ENCODE measurements around the gene PLPPR3.
"Not testable (repeated sequence)": the region's sequence is repeated elsewhere in the genome, so short reads cannot be mapped to it uniquely, and the experiment has no call there.

The PLPPR3 gene

GRCh38 chr19:853614-854220, 32.0 kb upstream of the PLPPR3 start:
- DNase-seq (ENCODE audit: low read depth): not testable (repeated sequence)

GRCh38 chr19:853014-853585, 31.3 kb upstream of the PLPPR3 start:
- no peak for DNase-seq (ENCODE audit: low read depth)

GRCh38 chr19:852136-853013, 30.6 kb upstream of the PLPPR3 start, which contains the start of gene ELANE:
Gene ELANE (plus strand): TSS chr19:852303. CDS start chr19:852329, 26 bp downstream.
- DNase-seq (ENCODE audit: low read depth): no peak

GRCh38 chr19:850979-851335, 29.2 kb upstream of the PLPPR3 start:
- DNase-seq (ENCODE audit: low read depth): no peak

GRCh38 chr19:850221-850978, 28.6 kb upstream of the PLPPR3 start:
- DNase-seq (ENCODE audit: low read depth): no peak

GRCh38 chr19:849195-849594, 27.4 kb upstream of the PLPPR3 start:
- DNase-seq (ENCODE audit: low read depth): not testable (repeated sequence)

- DNase-seq (ENCODE audit: low read depth): no peak
Observed at GRCh38 chr19:848386-848921, 26.7 kb upstream of the PLPPR3 start.

GRCh38 chr19:845707-846521, 24.2 kb upstream of the PLPPR3 start:
- DNase-seq (ENCODE audit: low read depth): no peak

- no peak for DNase-seq (ENCODE audit: low read depth)
Observed at GRCh38 chr19:844546-844971, 22.8 kb upstream of the PLPPR3 start.

- no peak for DNase-seq (ENCODE audit: low read depth)
Observed at GRCh38 chr19:843836-844545, 22.2 kb upstream of the PLPPR3 start.

- no peak for DNase-seq (ENCODE audit: low read depth)
Observed at GRCh38 chr19:843180-843835, 21.6 kb upstream of the PLPPR3 start.

GRCh38 chr19:842802-843179, 21.0 kb upstream of the PLPPR3 start:
- DNase-seq (ENCODE audit: low read depth): not testable (repeated sequence)

- no peak for DNase-seq (ENCODE audit: low read depth)
Observed at GRCh38 chr19:840519-841206, 18.9 kb upstream of the PLPPR3 start, which contains the start of gene PRTN3. Gene PRTN3 (plus strand): TSS chr19:840999. CDS start chr19:841009, 10 bp downstream.

GRCh38 chr19:835210-835810, 13.6 kb upstream of the PLPPR3 start:
- DNase-seq (ENCODE audit: low read depth): no peak

- DNase-seq (ENCODE audit: low read depth): no peak
Observed at GRCh38 chr19:834216-834615, 12.5 kb upstream of the PLPPR3 start.

- no peak for DNase-seq (ENCODE audit: low read depth)
Observed at GRCh38 chr19:831407-832369, 9.9 kb upstream of the PLPPR3 start.

GRCh38 chr19:829129-829758, 7.5 kb upstream of the PLPPR3 start:
- DNase-seq (ENCODE audit: low read depth): no peak
